Activated CD4-positive, alpha-beta memory T cell treated with anti-CD3 and anti-CD28 coated beads for 36 hours (primary cell): ENCODE data around the gene ZNF593. TPM values are rescaled to one million over a fixed set of nuclear protein-coding genes. Genes with fewer than 3 reads are reported as not detected.

ENCODE experiments used
- CTCF ChIA-PET: fragments of 350-600 bp; sonication (Branson Sonifier 250); formaldehyde crosslinking; loops from one replicate; lab custom pipeline; 2021; ENCODE audit warnings: antibody characterized with exemption, inconsistent platforms; lab: Charles Lee
- POLR2A ChIA-PET: fragments of 350-600 bp; sonication (Branson Sonifier 250); formaldehyde crosslinking; loops from one replicate; lab custom pipeline; 2021; ENCODE audit warnings: antibody characterized with exemption; lab: Charles Lee
- DNase-seq: peaks from one replicate; pipeline ENCODE4 v3.0.0-alpha.2; 2020
- H3K27ac Mint-ChIP-seq: one replicate; pipeline ENCODE4 v1.8.0; 2021; ENCODE audit warnings: mixed read lengths
- H3K27me3 Mint-ChIP-seq: one replicate; pipeline ENCODE4 v1.8.0; 2021; ENCODE audit warnings: mixed read lengths
- H3K36me3 Mint-ChIP-seq: one replicate; pipeline ENCODE4 v1.8.0; 2021; ENCODE audit warnings: mixed read lengths
- H3K4me1 Mint-ChIP-seq: one replicate; pipeline ENCODE4 v1.8.0; 2021; ENCODE audit warnings: low read depth, mixed read lengths
- H3K4me3 Mint-ChIP-seq: one replicate; pipeline ENCODE4 v1.8.0; 2021; ENCODE audit warnings: mild to moderate bottlenecking, mixed read lengths
- H3K9me3 Mint-ChIP-seq: one replicate; pipeline ENCODE4 v1.8.0; 2021; ENCODE audit warnings: mixed read lengths
- intact Hi-C: fragments of 100-400 bp; cut with micrococcal nuclease; formaldehyde crosslinking; loops from one replicate; pipeline ENCODE4 v1.15.1; 2023
- total RNA-seq, 2 experiments: library from RNA; stranded (reverse); gene quantifications; one replicate each; pipeline ENCODE4 v1.2.3, GENCODE V29; 2021

Gene ZNF593
- total RNA-seq, 2 experiments from 2014 or later: 37.4 to 38.0 TPM

- no peak for DNase-seq
- Mint-ChIP-seq H3K27ac (no peak within 1 kb of the TSS), H3K27me3 (no peaks in the 10 kb centered on the region), H3K36me3 (peaks cover 2% of the 10 kb centered on the region), H3K4me3 (peak within 1 kb of the TSS; percentile 56), H3K4me1 (peaks cover 5% of the 10 kb centered on the region), H3K9me3 (no peaks in the 10 kb centered on the region)
- intact Hi-C loops: no loop called here
- CTCF ChIA-PET: interaction anchor here (3.0 kb wide), 1 partner anchor 32 kb away, joined by 9 read pairs; no protein-coding TSS in a partner anchor
- POLR2A ChIA-PET: interaction anchor here (0.8 kb wide), 1 partner anchor 75 kb away, joined by 3 read pairs; no protein-coding TSS in a partner anchor
Measured at GRCh38 chr1:26177182-26177684, 7.5 kb downstream of the ZNF593 start, which contains the start of gene CNKSR1. CNKSR1 (plus strand) TSS chr1:26177491; CDS start chr1:26177548, 57 bp downstream.

GRCh38 chr1:26180010-26180506 is 10.3 kb downstream of the ZNF593 start:
- intact Hi-C loops: no loop called here

DNA sequence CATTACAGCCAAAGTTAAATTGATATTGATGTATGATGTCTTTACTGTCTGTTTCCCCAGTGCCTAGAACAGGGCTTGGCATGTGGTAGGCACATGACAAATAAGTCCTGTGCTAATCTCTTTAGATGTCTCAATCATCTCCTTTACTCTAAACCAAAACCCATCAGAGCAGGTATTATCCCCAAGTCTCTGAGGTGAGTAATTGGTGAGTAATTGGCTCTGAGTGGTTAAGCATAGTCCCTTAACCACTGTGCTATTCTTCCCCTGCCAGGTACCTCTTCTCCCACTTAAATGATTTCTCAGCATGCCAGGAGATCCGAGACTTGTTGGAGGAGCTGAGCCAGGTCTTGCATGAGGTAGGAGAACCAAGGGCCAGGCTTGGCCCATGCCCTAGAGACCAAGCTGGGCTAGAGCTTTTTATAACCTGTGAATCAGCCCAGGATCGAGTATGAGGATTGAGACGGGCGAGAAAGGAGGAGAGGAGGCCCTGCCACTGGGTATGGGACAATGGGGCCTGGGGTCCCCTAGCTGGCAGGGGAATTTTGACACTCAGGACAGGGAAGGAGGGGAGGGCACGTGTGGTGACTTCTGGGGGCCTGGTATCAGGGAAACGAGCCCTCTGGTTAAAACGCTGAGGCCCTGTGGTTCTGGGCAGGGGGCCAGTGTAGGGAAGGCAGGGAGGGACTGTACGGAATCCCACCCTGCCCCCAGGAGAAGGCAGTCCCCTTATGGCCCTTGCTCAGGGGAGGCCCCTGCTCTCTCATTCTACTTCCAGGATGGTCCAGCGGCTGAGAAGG is 12.1 kb downstream of the ZNF593 start:
- H3K27me3 Mint-ChIP-seq: no peaks in the 10 kb centered on the region
- no peak overlapping the region for H3K4me3 Mint-ChIP-seq
- H3K27ac Mint-ChIP-seq: no peak overlapping the region
- ChIA-PET CTCF (interaction anchor here (0.6 to 1.6 kb wide), 2 partner anchors 52 to 140 kb away, joined by 3 to 7 read pairs; partner anchors contain the start of gene CEP85), POLR2A (no interaction called here)
- no peaks in the 10 kb centered on the region for H3K9me3 Mint-ChIP-seq
- peaks cover 5% of the 10 kb centered on the region for H3K4me1 Mint-ChIP-seq
- H3K36me3 Mint-ChIP-seq: no peaks in the 10 kb centered on the region
- intact Hi-C loops: no loop called here
- DNase-seq: no peak

More at GRCh38 chr1:26180010-26180506, 10.3 kb downstream of the ZNF593 start:
- Mint-ChIP-seq H3K9me3 (no peaks in the 10 kb centered on the region), H3K4me3 (no peak overlapping the region), H3K27ac (no peak overlapping the region), H3K36me3 (no peaks in the 10 kb centered on the region), H3K27me3 (no peaks in the 10 kb centered on the region), H3K4me1 (peaks cover 5% of the 10 kb centered on the region)
- ChIA-PET CTCF (interaction anchor here (1.6 kb wide), 1 partner anchor 54 kb away, joined by 7 read pairs; the partner anchor contains the start of gene CEP85), POLR2A (no interaction called here)
- DNase-seq: no peak

GRCh38 chr1:26182383-26182696 is 12.6 kb downstream of the ZNF593 start:
- ChIA-PET CTCF (no interaction called here), POLR2A (no interaction called here)
- peaks cover 5% of the 10 kb centered on the region for H3K4me1 Mint-ChIP-seq
- no peaks in the 10 kb centered on the region for H3K9me3 Mint-ChIP-seq
- no peak overlapping the region for H3K4me3 Mint-ChIP-seq
- intact Hi-C loops: no loop called here
- H3K27ac Mint-ChIP-seq: no peak overlapping the region
- no peaks in the 10 kb centered on the region for H3K36me3 Mint-ChIP-seq
- H3K27me3 Mint-ChIP-seq: no peaks in the 10 kb centered on the region
- DNase-seq: no peak

DNA sequence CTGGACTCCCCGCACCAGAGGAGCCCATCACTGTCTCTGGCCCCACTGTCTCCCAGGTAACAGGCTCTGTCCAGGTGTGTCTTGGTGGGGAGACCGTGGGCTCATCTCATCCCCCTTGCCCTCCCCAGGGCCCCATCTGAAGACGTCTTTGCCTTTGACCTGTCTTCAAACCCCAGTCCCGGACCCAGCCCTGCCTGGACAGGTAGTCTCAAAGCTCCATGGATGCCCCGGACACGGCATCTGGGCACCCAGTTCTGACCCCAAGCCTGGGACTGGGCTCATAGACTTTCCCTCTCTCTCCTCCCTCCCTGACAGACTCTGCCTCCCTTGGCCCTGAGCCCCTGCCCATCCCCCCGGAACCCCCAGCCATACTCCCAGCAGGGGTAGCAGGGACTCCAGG is 14.4 kb downstream of the ZNF593 start:
- no peak overlapping the region for H3K27ac Mint-ChIP-seq
- no peaks in the 10 kb centered on the region for H3K9me3 Mint-ChIP-seq
- no peaks in the 10 kb centered on the region for H3K36me3 Mint-ChIP-seq
- H3K4me1 Mint-ChIP-seq: peaks cover 5% of the 10 kb centered on the region
- no peak overlapping the region for H3K4me3 Mint-ChIP-seq
- H3K27me3 Mint-ChIP-seq: no peaks in the 10 kb centered on the region
- no peak for DNase-seq
- ChIA-PET POLR2A (no interaction called here), CTCF (no interaction called here)
- intact Hi-C loops: no loop called here

GRCh38 chr1:26184883-26185282 is 15.2 kb downstream of the ZNF593 start:
- no peak overlapping the region for H3K27ac Mint-ChIP-seq
- no peaks in the 10 kb centered on the region for H3K9me3 Mint-ChIP-seq
- no peak for DNase-seq
- CTCF ChIA-PET: no interaction called here
- no peak overlapping the region for H3K4me3 Mint-ChIP-seq
- POLR2A ChIA-PET: no interaction called here
- H3K27me3 Mint-ChIP-seq: no peaks in the 10 kb centered on the region
- peaks cover 5% of the 10 kb centered on the region for H3K4me1 Mint-ChIP-seq
- intact Hi-C loops: no loop called here
- no peaks in the 10 kb centered on the region for H3K36me3 Mint-ChIP-seq

- H3K4me1 Mint-ChIP-seq: peaks cover 7% of the 10 kb centered on the region
- POLR2A ChIA-PET: no interaction called here
- no peak overlapping the region for H3K4me3 Mint-ChIP-seq
- intact Hi-C loops: no loop called here
- no peaks in the 10 kb centered on the region for H3K9me3 Mint-ChIP-seq
- DNase-seq: no peak
- no peaks in the 10 kb centered on the region for H3K36me3 Mint-ChIP-seq
- H3K27me3 Mint-ChIP-seq: no peaks in the 10 kb centered on the region
- no peak overlapping the region for H3K27ac Mint-ChIP-seq
- CTCF ChIA-PET: interaction anchor here (1.3 kb wide), 1 partner anchor 26 kb away, joined by 3 read pairs; no protein-coding TSS in a partner anchor
Measured at GRCh38 chr1:26187882-26188281, 18.2 kb downstream of the ZNF593 start.

- intact Hi-C loops: no loop called here
- ChIA-PET POLR2A (no interaction called here), CTCF (interaction anchor here (1.0 to 2.1 kb wide), 4 partner anchors 19 to 45 kb away, joined by 3 to 7 read pairs (median 4); partner anchors contain the start of genes CEP85 and ZNF593)
- peaks cover 7% of the 10 kb centered on the region for H3K4me1 Mint-ChIP-seq
- H3K9me3 Mint-ChIP-seq: no peaks in the 10 kb centered on the region
- no peak overlapping the region for H3K4me3 Mint-ChIP-seq
- no peaks in the 10 kb centered on the region for H3K36me3 Mint-ChIP-seq
- no peak for DNase-seq
- no peak overlapping the region for H3K27ac Mint-ChIP-seq
- H3K27me3 Mint-ChIP-seq: no peaks in the 10 kb centered on the region
Measured at GRCh38 chr1:26188477-26188876, 18.8 kb downstream of the ZNF593 start.

- no peak overlapping the region for H3K27ac Mint-ChIP-seq
- ChIA-PET CTCF (interaction anchor here (1.0 to 2.1 kb wide), 5 partner anchors 20 to 133 kb away, joined by 3 to 7 read pairs (median 3); partner anchors contain the start of genes CEP85 and ZNF593), POLR2A (no interaction called here)
- peaks cover 10% of the 10 kb centered on the region for H3K4me1 Mint-ChIP-seq
- no peak overlapping the region for H3K4me3 Mint-ChIP-seq
- H3K36me3 Mint-ChIP-seq: no peaks in the 10 kb centered on the region
- H3K9me3 Mint-ChIP-seq: no peaks in the 10 kb centered on the region
- no peak for DNase-seq
- H3K27me3 Mint-ChIP-seq: no peaks in the 10 kb centered on the region
- intact Hi-C loops: no loop called here
Measured at GRCh38 chr1:26189331-26189730, 19.6 kb downstream of the ZNF593 start.

GRCh38 chr1:26189751-26190275 is 20.1 kb downstream of the ZNF593 start:
- Mint-ChIP-seq H3K27ac (no peak overlapping the region), H3K4me3 (no peak overlapping the region), H3K4me1 (peaks cover 10% of the 10 kb centered on the region), H3K36me3 (no peaks in the 10 kb centered on the region), H3K27me3 (no peaks in the 10 kb centered on the region), H3K9me3 (no peaks in the 10 kb centered on the region)
- CTCF ChIA-PET: interaction anchor here (1.0 to 2.1 kb wide), 4 partner anchors 20 to 132 kb away, joined by 3 to 7 read pairs (median 4); partner anchors contain the start of genes CEP85 and ZNF593
- intact Hi-C loops: no loop called here
- POLR2A ChIA-PET: no interaction called here
- no peak for DNase-seq

DNA sequence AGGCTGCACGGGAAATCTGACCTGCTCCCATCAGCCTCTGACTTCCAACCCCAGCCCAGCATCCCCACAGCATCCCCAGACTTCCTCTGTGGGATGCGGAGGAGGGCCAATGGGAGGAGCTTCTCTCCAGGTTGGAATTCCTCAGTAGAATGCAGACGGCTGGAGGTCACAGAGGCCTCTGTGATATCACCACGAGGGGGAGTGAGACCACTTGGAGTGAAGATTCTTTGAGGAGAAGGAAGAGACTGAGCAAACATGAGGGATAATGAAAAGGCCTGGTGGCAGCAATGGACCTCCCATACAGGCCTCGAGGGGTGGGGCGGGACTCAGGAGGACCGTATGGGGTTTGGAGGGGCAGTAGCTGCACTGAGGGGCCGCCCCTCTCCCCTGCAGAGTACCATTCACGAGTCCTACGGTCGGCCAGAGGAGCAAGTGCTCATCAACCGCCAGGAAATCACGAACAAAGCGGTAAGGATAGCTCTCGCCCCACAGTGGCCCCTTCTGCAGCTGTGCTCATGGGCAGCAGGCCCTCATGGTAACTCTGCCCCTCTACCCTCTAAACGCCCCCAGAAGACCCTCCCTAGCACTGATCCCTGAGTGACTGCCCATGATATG is 20.8 kb downstream of the ZNF593 start, which contains the start of gene CATSPER4:
Gene CATSPER4 (plus strand): TSS at position 230 of the 615 bp plus-strand sequence. CDS start 26 bp downstream, at position 256.
- DNase-seq: no peak
- Mint-ChIP-seq H3K9me3 (no peaks in the 10 kb centered on the region), H3K27me3 (no peaks in the 10 kb centered on the region), H3K4me3 (no peak within 1 kb of the TSS), H3K36me3 (no peaks in the 10 kb centered on the region), H3K4me1 (peaks cover 10% of the 10 kb centered on the region), H3K27ac (no peak within 1 kb of the TSS)
- intact Hi-C loops: no loop called here
- CTCF ChIA-PET: interaction anchor here (2.1 to 2.4 kb wide), 2 partner anchors 21 to 44 kb away, joined by 7 to 10 read pairs; partner anchors contain the start of genes CEP85 and ZNF593
- POLR2A ChIA-PET: no interaction called here
